ENCODE data around the gene SLA2.
"Not testable (repeated sequence)": the region's sequence is repeated elsewhere in the genome, so short reads cannot be mapped to it uniquely, and the experiment has no call there.

The SLA2 gene

DNA sequence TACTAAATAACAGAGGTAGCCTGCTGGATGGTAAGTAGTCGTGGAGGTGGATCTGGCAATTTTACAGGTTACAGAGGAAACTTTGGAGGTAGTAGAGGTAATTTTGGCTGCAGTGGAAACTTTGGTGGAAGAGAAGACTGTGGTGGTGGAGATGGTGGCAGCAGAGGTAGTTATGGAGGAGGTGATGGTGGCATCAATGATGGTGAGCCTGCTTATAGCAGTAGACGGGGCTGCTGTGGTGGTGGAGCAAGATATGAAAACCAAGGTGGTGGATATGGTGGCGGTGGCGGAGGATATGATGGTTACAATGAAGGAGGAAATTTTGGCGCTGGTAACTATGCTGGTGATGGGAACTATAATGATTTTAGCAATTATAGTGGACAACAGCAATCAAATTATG is 25.1 kb downstream of the SLA2 start:
- Histone ChIP-seq H3K36me3 (peaks cover 36% of the 10 kb centered on the region), H3K27ac (no peak overlapping the region), H3K4me3 (ENCODE audit: low read depth in 1 of 2, low read length in 1 of 2) (no peak overlapping the region), H3K4me1 (ENCODE audit: control insufficient read depth in 1 of 2, insufficient read depth in 1 of 2, low read depth in 1 of 2, low read length in 1 of 2) (no peaks in the 10 kb centered on the region), H3K27me3 (no peaks in the 10 kb centered on the region), H3K9me3 (no peaks in the 10 kb centered on the region)
- TF ChIP-seq, protein P1, sequence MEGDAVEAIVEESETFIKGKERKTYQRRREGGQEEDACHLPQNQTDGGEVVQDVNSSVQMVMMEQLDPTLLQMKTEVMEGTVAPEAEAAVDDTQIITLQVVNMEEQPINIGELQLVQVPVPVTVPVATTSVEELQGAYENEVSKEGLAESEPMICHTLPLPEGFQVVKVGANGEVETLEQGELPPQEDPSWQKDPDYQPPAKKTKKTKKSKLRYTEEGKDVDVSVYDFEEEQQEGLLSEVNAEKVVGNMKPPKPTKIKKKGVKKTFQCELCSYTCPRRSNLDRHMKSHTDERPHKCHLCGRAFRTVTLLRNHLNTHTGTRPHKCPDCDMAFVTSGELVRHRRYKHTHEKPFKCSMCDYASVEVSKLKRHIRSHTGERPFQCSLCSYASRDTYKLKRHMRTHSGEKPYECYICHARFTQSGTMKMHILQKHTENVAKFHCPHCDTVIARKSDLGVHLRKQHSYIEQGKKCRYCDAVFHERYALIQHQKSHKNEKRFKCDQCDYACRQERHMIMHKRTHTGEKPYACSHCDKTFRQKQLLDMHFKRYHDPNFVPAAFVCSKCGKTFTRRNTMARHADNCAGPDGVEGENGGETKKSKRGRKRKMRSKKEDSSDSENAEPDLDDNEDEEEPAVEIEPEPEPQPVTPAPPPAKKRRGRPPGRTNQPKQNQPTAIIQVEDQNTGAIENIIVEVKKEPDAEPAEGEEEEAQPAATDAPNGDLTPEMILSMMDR (IDR thresholded peaks at IDR 0.05), result no peak

DNA sequence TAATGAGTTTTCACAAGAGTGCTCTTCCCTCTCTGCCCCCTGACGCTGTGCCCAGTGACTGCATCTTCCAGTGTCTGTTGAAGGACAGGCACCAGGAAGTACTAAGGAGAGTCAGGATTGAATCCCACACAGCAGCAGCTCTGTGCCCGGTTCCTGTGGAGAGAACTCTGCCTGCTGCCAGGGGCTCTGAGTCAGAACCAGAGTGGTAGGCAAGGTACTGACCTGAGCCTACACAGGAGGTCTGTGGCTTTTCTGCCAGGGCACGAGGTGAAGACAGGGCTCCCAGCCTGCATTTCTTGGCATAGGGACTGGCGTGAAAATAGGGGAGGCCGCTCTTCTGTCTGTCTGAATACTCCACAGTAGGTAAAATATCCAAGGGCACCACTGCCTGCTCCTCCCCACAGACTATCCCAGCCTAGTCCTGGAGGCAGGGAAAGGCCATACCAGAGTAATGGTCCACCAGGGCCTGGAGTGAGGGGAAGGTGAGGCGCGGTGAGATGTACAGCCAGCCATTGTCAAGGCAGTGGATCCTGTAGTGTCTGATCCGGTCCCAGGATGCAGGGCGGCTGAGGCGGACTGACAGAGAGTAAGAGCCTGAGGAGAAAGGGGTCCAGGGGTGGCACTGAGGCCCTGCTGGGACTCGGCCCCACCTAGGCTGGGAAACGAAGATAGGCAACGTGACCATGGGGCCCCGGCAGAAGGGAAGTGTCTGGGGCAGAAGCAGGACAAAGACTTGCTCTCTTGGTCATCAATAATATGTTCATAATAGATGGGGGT is 31.0 kb downstream of the SLA2 start:
- TF ChIP-seq, protein P1 (IDR thresholded peaks at IDR 0.05), result no peak
- H3K27ac ChIP-seq, result peak overlapping the region; percentile 55
- H3K9me3 ChIP-seq, result no peaks in the 10 kb centered on the region
- H3K36me3 ChIP-seq, result peaks cover 70% of the 10 kb centered on the region
- H3K27me3 ChIP-seq, result no peaks in the 10 kb centered on the region
- no peak overlapping the region for H3K4me3 ChIP-seq (ENCODE audit: low read depth in 1 of 2, low read length in 1 of 2)
- no peaks in the 10 kb centered on the region for H3K4me1 ChIP-seq (ENCODE audit: control insufficient read depth in 1 of 2, insufficient read depth in 1 of 2, low read depth in 1 of 2, low read length in 1 of 2)

DNA sequence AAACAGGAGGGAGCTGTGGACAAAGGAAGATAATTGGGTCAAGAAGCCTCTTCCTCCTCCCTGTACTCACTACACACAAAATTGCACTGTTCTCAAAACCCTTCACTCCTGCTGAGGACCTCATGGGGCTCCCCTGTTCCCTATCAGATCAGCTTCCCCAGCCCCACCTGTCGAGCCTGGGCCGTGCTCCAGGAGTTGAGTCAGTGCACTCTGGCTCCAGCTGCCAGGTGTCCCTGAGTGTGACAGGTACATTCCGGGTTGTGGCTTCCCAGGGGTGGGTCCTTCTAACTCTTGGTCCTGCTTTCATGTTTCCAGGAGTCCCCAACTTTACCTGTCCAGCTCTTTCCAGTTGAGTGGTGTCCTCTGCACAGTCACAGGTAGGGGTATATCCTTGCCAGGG is 32.0 kb downstream of the SLA2 start:
- H3K27ac ChIP-seq, result peak overlapping the region; percentile 55
- peaks cover 80% of the 10 kb centered on the region for H3K36me3 ChIP-seq

DNA sequence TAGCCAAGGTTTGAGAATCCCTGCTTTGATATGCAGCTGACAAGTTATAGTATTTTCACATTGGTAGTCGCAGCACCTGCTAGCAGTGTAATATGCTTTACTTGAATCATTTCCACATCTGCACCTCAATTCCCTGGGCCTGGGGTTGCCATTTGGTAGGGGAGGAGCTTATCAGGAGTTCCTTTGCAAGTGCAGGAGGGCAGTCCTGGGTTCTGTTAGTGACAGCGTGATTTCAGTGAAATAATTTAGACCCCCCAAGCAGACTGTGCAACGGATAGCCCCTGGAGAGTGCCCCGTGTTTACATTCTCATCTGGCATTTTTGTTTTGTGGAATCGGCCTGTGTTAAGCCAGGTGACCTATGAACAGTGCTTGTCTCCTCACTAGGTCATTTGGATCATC is 34.4 kb downstream of the SLA2 start:
- H3K4me1 ChIP-seq (ENCODE audit: control insufficient read depth in 1 of 2, insufficient read depth in 1 of 2, low read depth in 1 of 2, low read length in 1 of 2), result peaks cover 17 to 23% of the 10 kb centered on the region in 2 experiments
- H3K9me3 ChIP-seq, result no peaks in the 10 kb centered on the region
- TF ChIP-seq, protein P1 (IDR thresholded peaks at IDR 0.05), result no peak
- H3K36me3 ChIP-seq, result peaks cover 88% of the 10 kb centered on the region
- H3K27ac ChIP-seq, result peak overlapping the region; percentile 9
- H3K27me3 ChIP-seq, result no peaks in the 10 kb centered on the region
- no peak overlapping the region for H3K4me3 ChIP-seq (ENCODE audit: low read depth in 1 of 2, low read length in 1 of 2)

More for the DNA sequence above, 32.0 kb downstream of the SLA2 start:
- Histone ChIP-seq H3K4me3 (ENCODE audit: low read depth in 1 of 2, low read length in 1 of 2) (no peak overlapping the region), H3K4me1 (ENCODE audit: control insufficient read depth in 1 of 2, insufficient read depth in 1 of 2, low read depth in 1 of 2, low read length in 1 of 2) (no peaks in the 10 kb centered on the region), H3K27me3 (no peaks in the 10 kb centered on the region), H3K9me3 (no peaks in the 10 kb centered on the region)
- TF ChIP-seq, protein P1 (IDR thresholded peaks at IDR 0.05), result no peak

DNA sequence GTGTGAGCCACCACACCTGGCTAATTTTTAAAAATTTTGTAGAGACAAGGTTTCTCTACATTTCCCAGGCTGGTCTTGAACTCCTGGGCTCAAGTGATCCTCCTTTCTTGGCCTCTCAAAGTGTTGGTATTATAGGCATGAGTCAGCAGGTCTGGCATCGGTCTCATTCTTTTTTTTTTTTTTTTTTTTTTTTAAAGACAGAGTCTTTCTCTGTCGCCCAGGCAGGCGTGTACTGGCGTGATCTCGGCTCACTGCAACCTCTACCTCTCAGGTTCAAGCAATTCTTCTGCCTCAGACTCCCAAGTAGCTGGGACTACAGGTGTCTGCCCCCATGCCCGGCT is 37.6 kb downstream of the SLA2 start:
- Histone ChIP-seq H3K36me3 (peaks cover 58% of the 10 kb centered on the region), H3K4me1 (ENCODE audit: control insufficient read depth in 1 of 2, insufficient read depth in 1 of 2, low read depth in 1 of 2, low read length in 1 of 2) (peaks cover 29 to 39% of the 10 kb centered on the region in 2 experiments), H3K27ac (peak overlapping the region; percentile 94), H3K4me3 (ENCODE audit: low read depth in 1 of 2, low read length in 1 of 2) (peak overlapping the region; percentile 92 to 98)
- H3K27me3 ChIP-seq, H3K9me3 ChIP-seq: not testable (repeated sequence)

DNA sequence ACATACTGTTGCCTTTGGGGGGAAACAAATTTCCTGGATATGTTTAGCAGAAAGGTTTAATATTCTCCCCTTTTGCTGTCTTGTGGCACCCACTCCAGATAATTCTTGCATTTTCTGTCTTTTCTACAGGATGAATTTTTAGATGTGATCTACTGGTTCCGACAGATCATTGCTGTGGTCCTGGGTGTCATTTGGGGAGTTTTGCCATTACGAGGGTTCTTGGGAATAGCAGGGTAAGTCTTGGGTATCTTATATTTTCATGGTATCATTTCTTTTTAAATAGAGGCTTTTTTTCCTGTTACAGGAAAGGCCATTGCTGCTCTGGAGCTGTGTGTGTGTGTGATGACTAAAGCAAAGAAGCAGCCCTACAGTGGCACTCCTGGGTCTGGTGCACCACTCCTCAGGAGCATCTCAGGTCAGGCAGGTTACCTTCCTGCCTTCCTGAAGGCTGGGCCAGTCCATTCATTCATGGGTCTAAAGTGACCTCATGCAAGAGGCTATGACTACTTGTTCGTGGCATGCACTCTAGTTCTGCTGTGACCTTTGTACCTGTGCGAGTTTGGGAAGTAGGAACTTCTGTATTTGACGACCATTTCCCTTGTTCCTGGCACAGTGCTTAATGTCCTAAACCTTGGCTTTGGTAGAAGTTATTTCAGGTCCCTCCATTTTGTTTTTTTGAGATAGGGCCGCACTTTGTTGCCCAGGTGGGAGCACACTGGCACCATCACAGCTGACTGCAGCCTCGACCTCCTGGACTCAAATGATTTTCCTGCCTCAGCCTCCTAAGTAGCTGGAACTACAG is 38.2 kb downstream of the SLA2 start:
- Histone ChIP-seq H3K27me3 (no peaks in the 10 kb centered on the region), H3K36me3 (peaks cover 53% of the 10 kb centered on the region), H3K4me3 (ENCODE audit: low read depth in 1 of 2, low read length in 1 of 2) (peak overlapping the region; percentile 92 to 98), H3K9me3 (no peaks in the 10 kb centered on the region), H3K4me1 (ENCODE audit: control insufficient read depth in 1 of 2, insufficient read depth in 1 of 2, low read depth in 1 of 2, low read length in 1 of 2) (peaks cover 29 to 39% of the 10 kb centered on the region in 2 experiments), H3K27ac (peak overlapping the region; percentile 94)
- TF ChIP-seq, protein P1 (IDR thresholded peaks at IDR 0.05), result no peak

Measured in neutrophil (primary cell).